ENCODE results near the gene RNF133. TPM values are rescaled to one million over a fixed set of nuclear protein-coding genes. Genes with fewer than 3 reads are reported as not detected.

Gene RNF133, protein sequence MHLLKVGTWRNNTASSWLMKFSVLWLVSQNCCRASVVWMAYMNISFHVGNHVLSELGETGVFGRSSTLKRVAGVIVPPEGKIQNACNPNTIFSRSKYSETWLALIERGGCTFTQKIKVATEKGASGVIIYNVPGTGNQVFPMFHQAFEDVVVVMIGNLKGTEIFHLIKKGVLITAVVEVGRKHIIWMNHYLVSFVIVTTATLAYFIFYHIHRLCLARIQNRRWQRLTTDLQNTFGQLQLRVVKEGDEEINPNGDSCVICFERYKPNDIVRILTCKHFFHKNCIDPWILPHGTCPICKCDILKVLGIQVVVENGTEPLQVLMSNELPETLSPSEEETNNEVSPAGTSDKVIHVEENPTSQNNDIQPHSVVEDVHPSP
- total RNA-seq = 0.07 TPM in 1 of 2 replicates, not detected in the other

DNA sequence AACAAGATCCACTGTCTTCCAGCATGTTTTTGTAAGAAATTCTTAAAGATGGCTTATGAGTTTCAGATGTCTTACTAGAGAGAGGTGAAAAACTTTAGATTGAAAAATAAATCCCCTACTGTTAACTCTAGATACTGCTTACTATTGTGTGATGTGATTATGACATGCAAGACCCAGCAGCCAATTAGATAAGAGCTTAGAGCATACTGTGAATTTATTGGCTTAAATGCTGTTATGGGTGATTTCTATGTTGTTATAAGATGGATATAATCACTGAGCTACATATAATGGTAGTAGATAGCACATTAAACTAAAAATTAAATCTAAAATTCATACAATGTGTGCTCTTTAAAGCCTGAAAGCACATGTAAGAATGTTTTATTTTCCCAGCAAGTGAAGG lies at the start of gene RNF133:
Gene RNF133 (minus strand): TSS at position 101 of the 400 bp plus-strand sequence. CDS start 199 bp downstream, outside the sequence.

DNA sequence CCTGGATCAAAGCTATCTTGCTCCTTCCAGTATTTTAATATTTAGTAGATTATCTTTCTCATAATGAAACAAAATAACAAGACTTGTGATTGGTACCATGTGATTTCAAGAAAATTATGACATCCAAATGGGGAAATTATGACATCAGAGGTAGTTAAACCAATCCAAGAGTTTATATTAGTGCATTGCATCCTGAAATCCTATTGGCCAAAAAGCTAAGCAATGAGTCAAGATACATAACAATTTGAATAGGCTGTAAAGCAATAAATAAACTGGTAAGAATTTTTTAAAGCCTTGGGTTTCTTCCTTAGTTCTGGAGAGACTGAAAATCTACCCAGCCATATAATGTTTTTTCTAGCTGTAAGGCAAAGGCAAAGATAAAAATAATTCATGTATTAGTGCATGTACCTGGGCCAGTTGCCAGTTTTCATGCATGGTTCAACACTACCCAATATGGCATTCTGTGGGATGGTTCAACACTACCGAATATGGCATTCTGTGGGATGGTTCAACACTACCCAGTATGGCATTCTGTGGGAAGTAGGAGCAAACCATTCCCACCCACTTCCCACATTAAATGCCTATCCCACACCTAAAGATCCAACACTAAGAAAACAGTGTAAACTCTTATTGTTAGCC lies 4.1 kb upstream of the RNF133 start, which contains the start of gene RNF148:
Gene RNF148 (minus strand): TSS at position 51 of the 639 bp plus-strand sequence. CDS start 172 bp downstream, outside the sequence.

Other genes with a start within 250 kb of the RNF133 start
- gene RNF148, start 3.8 kb upstream of the RNF133 start, total RNA-seq = under 0.01 and 0.21 TPM in 2 replicates
- gene CADPS2, start 187.3 kb upstream of the RNF133 start, total RNA-seq = 4.4 and 5.8 TPM in 2 replicates